GM18870 (cell line): ENCODE data around the gene FBXO24.
"Not testable (repeated sequence)": the region's sequence is repeated elsewhere in the genome, so short reads cannot be mapped to it uniquely, and the experiment has no call there.

Experiments used
- ATAC-seq: cut with Tn5 transposase; IDR thresholded peaks from one replicate; pipeline ENCODE4 v1.9.1; 2021; ENCODE audit warnings: moderate library complexity; ENCODE audit not compliant: unreplicated experiment

Gene FBXO24

DNA sequence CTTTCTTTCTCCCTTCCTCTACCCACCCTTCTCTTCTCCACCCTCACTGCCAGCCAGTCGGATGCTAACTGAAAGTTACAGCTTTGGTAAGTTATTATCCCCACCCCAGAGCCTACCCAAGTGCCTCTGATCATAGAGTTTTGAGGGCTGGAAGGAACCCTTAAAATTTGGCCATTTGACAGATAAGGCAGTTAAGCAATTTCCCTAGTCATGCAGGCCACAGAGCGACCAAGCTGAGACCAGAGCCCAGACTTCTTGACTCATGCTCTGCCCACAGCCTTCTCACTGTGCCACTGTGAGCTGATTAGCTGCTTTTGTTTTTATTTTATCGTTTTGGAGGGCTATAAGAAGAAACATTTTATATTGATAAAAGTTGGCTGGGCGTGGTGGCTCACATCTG is 29.6 kb upstream of the FBXO24 start:
- ATAC-seq = no peak

- ATAC-seq = no peak
Measured at GRCh38 chr7:100559127-100559526, 27.0 kb upstream of the FBXO24 start.

DNA sequence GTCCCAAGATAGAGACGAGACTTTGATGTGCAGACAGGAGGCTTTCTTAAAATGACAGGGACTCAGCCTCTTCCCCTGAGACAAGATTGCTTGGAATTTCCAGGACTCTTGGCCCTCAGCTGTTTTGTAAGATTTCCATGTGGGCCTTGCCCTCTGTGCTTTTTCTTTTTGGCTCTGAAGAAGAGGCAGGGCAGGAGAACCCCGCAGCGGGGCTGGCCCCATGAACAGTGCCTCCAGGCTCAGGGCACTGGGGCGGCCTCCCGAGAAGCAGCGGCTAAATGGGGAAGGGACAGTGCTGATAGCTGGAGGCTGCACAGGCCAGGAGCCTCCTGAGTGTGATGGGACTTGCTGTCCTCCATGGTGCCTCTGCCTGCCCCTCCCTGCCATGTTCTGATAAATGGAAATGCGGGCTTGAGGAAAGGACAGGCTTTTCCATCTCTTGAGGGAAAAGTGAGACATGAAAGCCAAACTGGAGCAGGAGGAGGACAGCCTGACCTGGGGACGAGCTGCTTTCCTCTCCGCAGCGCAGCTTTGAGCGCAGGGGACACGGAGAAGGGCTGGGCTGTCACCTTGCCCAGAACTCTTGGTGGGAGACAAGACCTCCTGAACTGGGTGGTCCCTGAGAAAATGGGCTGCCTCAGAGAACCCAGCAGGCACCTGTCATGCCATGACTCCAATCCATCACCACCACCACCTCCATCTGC is 24.5 kb upstream of the FBXO24 start:
- ATAC-seq = no peak

- ATAC-seq = no peak
Measured at GRCh38 chr7:100562195-100563099, 23.7 kb upstream of the FBXO24 start.

GRCh38 chr7:100563100-100563564 is 23.0 kb upstream of the FBXO24 start:
- ATAC-seq = no peak

DNA sequence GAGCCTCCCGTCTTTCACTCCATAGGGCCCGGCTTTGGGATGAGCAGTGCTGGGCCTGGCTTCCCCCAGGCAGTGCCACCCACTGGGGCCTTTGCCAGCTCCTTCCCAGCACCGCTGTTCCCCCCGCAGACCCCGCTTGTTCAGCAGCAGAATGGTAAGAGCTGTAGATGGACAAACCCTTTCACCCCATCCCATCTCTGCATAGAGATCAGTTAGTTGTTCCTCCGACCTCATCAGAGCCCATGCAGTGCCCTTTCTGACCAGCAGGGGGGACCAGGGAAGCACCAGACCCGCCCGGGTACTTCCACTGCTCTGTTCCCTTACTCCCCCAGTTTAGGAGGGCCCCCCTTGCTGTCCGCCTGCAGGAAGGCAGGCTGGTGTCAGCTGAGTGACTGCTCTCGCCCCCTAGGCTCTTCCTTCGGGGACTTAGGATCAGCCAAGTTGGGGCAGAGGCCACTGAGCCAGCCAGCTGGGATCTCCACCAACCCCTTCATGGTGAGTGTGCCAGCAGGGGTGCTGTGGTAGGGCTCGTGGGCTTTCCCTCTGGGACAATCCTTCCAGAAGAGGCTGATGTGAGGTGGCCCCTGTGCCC is 22.2 kb upstream of the FBXO24 start:
- ATAC-seq = no peak

DNA sequence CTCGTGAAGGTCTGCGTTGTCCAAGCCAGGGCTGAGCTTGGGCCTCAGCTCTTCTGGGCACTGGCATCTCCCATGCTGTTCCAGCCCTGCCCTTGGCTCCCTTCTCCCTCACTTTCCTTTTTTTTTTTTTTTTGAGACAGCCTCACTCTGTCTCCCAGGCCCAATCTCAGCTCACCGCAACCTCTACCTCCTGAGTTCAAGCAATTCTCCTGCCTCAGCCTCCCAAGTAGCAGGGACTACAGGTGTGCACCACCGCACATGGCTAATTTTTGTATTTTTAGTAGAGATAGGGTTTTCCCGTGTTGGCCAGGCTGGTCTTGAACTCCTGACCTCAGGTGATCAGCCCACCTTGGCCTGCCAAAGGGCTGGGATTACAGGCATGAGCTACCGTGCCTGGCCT is 21.7 kb upstream of the FBXO24 start:
- ATAC-seq = not testable (repeated sequence)

DNA sequence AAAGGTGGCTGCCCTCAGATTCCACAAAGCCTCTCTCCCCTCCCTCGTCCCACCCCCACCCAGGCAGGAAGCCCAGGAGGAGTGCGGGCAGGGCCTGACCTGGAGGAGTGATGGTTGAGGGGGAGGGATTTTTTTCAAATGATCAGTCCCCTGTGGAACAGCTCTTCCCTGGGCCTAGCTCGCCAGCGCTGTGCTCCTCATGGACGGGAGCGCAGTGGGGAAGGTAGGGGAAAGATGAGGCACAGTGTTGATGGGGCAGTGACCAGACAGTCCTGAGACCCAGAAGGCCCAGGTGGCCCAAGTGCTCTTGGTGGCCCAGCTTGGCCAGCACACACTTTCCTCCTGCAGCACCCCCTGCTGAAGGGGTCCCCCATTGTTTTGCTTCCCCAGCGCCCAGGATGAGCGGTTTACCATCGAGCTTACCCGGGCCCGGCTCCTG is 21.0 kb upstream of the FBXO24 start:
- no peak for ATAC-seq

- no peak for ATAC-seq
Measured at GRCh38 chr7:100566018-100566531, 20.1 kb upstream of the FBXO24 start.

DNA sequence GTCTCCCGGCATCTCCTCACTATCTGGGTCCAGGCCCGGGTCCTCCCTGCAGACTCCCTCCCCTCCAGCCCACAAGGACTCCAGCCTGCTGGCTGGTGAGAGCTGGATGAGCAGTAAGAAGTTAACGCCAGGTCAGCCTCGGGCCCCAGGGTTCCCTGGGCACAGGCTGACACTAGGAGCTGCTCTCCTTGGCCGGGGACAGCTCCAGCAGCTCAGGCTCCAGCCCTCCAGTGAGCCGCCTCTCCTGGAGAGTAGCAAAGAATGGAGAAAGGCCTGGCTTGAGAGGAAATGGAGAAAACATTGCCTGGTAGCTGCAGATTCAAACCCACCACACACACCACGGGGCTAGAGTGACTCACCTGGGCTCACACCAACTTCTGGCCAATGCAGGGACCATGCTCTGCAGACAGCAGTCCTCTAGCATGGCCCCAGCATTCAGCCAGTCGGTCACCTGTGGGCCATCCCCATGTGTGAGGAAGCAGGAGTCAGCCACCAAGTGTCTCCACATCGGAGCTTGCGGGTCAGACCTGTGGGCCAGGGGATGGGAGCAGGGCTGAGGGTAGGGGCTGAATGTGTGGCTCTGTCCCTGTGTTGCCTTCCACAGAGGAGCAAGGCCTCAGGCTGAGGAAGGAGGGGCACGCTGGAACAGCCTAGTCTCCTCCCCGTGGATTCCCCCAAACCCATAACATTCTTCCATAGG is 18.9 kb upstream of the FBXO24 start:
- no peak for ATAC-seq

DNA sequence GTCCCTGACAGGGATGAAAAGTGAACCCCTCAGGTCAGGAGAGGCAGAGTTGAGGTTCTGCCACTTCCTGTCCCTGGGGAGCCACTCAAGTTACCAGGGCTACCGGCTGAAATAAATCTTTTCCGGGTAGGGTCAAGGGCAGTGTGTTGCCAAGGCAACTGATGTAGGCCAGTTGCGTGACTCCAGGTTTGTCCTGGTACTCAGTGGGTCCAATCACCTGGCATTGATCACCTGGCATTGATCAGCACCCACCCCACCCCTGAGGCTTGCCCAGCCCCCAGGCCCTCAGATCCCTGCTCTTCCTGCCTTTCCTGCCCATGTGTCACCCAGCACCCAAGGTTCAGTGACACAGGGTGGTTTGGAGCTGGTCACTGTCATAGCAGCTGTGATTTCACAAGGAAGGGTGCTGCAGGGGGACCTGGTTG is 18.4 kb upstream of the FBXO24 start:
- no peak for ATAC-seq

GRCh38 chr7:100568176-100568895 is 17.8 kb upstream of the FBXO24 start:
- no peak for ATAC-seq

GRCh38 chr7:100568896-100569844 is 17.0 kb upstream of the FBXO24 start:
- ATAC-seq = no peak

GRCh38 chr7:100570954-100571828 is 14.9 kb upstream of the FBXO24 start:
- ATAC-seq = no peak

- no peak for ATAC-seq
Measured at GRCh38 chr7:100571829-100572116, 14.4 kb upstream of the FBXO24 start.

- ATAC-seq = no peak
Measured at GRCh38 chr7:100572281-100572948, 13.7 kb upstream of the FBXO24 start.

GRCh38 chr7:100572949-100573675 is 13.0 kb upstream of the FBXO24 start:
- ATAC-seq = no peak
